Neural progenitor cell (in vitro differentiated cells): ENCODE data around the gene FUCA2. TPM values are rescaled to one million over a fixed set of nuclear protein-coding genes. Genes with fewer than 3 reads are reported as not detected.
"Not testable (repeated sequence)": the region's sequence is repeated elsewhere in the genome, so short reads cannot be mapped to it uniquely, and the experiment has no call there.

ENCODE experiments used
- DNase-seq: peaks from one replicate; pipeline ENCODE4 v3.0.0-alpha.2; 2016; ENCODE audit warnings: low spot score
- H2AFZ ChIP-seq: fragments of 200-600 bp; sonication (generic); replicated peaks from 2 replicates; pipeline ENCODE4 v1.6.1; 2016; ENCODE audit warnings: antibody characterized with exemption
- H3F3A ChIP-seq: fragments of 200-600 bp; sonication (generic); 2 replicates; pipeline ENCODE4 v1.6.1; 2016; ENCODE audit warnings: antibody characterized with exemption, low read depth
- H3K27ac ChIP-seq: fragments of 200-600 bp; sonication (generic); 2 replicates; pipeline ENCODE4 v1.5.1; 2016; ENCODE audit warnings: mild to moderate bottlenecking
- H3K27me3 ChIP-seq: fragments of 200-600 bp; sonication (generic); 2 replicates; pipeline ENCODE4 v1.6.1; 2016; ENCODE audit warnings: mild to moderate bottlenecking, moderate library complexity
- H3K36me3 ChIP-seq: fragments of 200-600 bp; sonication (generic); 2 replicates; pipeline ENCODE4 v1.5.1; 2016
- H3K4me1 ChIP-seq: fragments of 200-600 bp; sonication (generic); 2 replicates; pipeline ENCODE4 v1.6.1; 2016; ENCODE audit warnings: mixed run types
- H3K4me2 ChIP-seq: fragments of 200-600 bp; sonication (generic); 2 replicates; pipeline ENCODE4 v1.6.1; 2016
- H3K4me3 ChIP-seq: fragments of 200-600 bp; sonication (generic); 2 replicates; pipeline ENCODE4 v1.5.1; 2016
- H3K79me2 ChIP-seq: fragments of 200-600 bp; sonication (generic); 2 replicates; pipeline ENCODE4 v1.6.1; 2016; ENCODE audit warnings: low read depth
- H3K9ac ChIP-seq: fragments of 200-600 bp; sonication (generic); 2 replicates; pipeline ENCODE4 v1.6.1; 2016
- H3K9me3 ChIP-seq: fragments of 200-600 bp; sonication (generic); 2 replicates; pipeline ENCODE4 v1.5.1; 2016; ENCODE audit warnings: low read depth
- H4K20me1 ChIP-seq: fragments of 200-600 bp; sonication (generic); 2 replicates; pipeline ENCODE4 v1.6.1; 2016; ENCODE audit warnings: low read depth
- H3K27ac Mint-ChIP-seq: 3 replicates; pipeline ENCODE4 v1.8.0; 2021; ENCODE audit warnings: mixed read lengths
- H3K27me3 Mint-ChIP-seq: 2 replicates; pipeline ENCODE4 v1.8.0; 2022; ENCODE audit warnings: low read depth, mild to moderate bottlenecking, inconsistent platforms, moderate library complexity, mixed read lengths; ENCODE audit not compliant: insufficient read depth
- H3K36me3 Mint-ChIP-seq: 3 replicates; pipeline ENCODE4 v1.8.0; 2021; ENCODE audit warnings: mixed read lengths
- H3K4me1 Mint-ChIP-seq: 3 replicates; pipeline ENCODE4 v1.8.0; 2021; ENCODE audit warnings: mixed read lengths
- H3K4me3 Mint-ChIP-seq: 3 replicates; pipeline ENCODE4 v1.8.0; 2021; ENCODE audit warnings: mild to moderate bottlenecking, moderate library complexity, mixed read lengths
- H3K9me3 Mint-ChIP-seq: 3 replicates; pipeline ENCODE4 v1.8.0; 2020; ENCODE audit warnings: mixed read lengths
- EZH2 ChIP-seq: fragments of 200-600 bp; sonication (generic); IDR thresholded peaks from 2 replicates; pipeline ENCODE4 v1.6.1; 2017; ENCODE audit warnings: antibody characterized with exemption, mild to moderate bottlenecking, moderate library complexity
- EZH2phosphoT487 ChIP-seq: fragments of 200-600 bp; sonication (generic); IDR thresholded peaks from 2 replicates; pipeline ENCODE4 v1.6.1; 2017; ENCODE audit warnings: antibody characterized with exemption
- total RNA-seq: library from RNA; depleted of rRNA; stranded (reverse); fragments of >200 nt; gene quantifications from 2 replicates; pipeline ENCODE4 v1.2.3, GENCODE V29; 2015; ENCODE audit warnings: low replicate concordance
- TF ChIP-seq, protein P1 (sequence below): fragments of 200-600 bp; sonication (generic); IDR thresholded peaks from 2 replicates; pipeline ENCODE4 v1.5.1; 2017; ENCODE audit warnings: antibody characterized with exemption, mild to moderate bottlenecking

The FUCA2 gene
- total RNA-seq, 1 donor from 2014 or later, result 37.4 TPM

DNA sequence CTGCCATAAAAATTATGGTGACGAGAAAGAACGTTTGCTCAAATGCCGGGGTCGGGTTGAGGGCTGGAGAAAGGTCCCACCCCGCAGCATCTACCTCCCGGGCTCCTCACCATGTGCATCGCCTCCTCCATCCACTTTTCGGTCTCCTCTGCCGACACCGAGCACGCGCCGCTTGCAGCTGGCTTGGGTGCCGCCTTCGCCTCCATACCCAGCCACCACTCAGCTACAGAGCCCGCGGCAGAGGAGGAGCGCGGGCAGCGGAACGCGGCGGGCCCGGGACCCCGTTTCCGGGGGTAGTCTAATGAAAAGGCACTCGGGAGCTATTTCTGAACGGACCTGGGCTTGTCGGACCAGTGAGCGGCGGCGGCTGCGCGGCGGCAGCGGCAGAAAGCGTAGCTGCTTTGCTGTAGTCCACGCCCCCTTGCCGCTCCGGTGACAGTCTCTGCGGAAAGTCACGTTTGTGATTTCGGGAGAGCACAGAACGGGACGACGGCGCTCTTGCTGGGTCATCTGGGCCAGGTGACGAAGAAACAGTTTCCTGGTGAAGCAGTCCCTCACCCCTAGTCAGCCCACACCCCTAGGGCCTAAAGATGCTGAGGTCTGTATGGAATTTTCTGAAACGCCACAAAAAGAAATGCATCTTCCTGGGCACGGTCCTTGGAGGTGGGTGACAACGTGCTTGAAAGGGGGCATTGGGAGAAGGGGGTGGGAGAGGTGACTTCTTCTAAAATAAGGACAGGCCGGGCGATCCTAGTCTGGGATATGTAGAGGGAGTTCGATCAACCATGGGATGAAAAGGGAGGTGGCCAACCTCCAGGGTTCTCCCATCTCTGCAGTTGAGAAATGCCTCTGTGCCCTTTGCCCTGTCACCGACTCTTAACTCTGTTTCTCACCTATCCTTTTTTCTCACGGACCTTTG lies 60.8 kb downstream of the FUCA2 start, which contains the start of the genes ADAT2 and PEX3:
Gene ADAT2, minus strand, starts transcription at position 243 of the 919 bp plus-strand sequence. Its CDS starts 37 bp downstream, at position 206.
Gene PEX3, plus strand, starts transcription at position 353 of the 919 bp plus-strand sequence. Its CDS starts 238 bp downstream, at position 591.
- H3K4me3 ChIP-seq, result peak within 1 kb of the TSS; percentile 82
- no peaks in the 10 kb centered on the region for H3K36me3 Mint-ChIP-seq
- H3K4me3 Mint-ChIP-seq, result peak within 1 kb of the TSS; percentile 99
- peak within 1 kb of the TSS; percentile 72 for H3K9ac ChIP-seq
- H3K4me1 ChIP-seq, result peaks cover 6% of the 10 kb centered on the region
- DNase-seq, result peak; percentile 97
- H3K9me3 Mint-ChIP-seq, result no peaks in the 10 kb centered on the region
- H3K27me3 Mint-ChIP-seq, result peaks cover 1% of the 10 kb centered on the region
- H3K27ac Mint-ChIP-seq, result peak within 1 kb of the TSS; percentile 97
- H3K79me2 ChIP-seq, result peaks cover 45% of the 10 kb centered on the region
- TF ChIP-seq EZH2phosphoT487, result no peak
- TF ChIP-seq EZH2, result peak; percentile 54
- H3F3A ChIP-seq, result no peaks in the 10 kb centered on the region
- no peaks in the 10 kb centered on the region for H3K36me3 ChIP-seq
- no peak within 1 kb of the TSS for H3K27ac ChIP-seq
- no peaks in the 10 kb centered on the region for H3K9me3 ChIP-seq
- H2AFZ ChIP-seq, result peak within 1 kb of the TSS; percentile 96
- no peaks in the 10 kb centered on the region for H4K20me1 ChIP-seq
- H3K4me2 ChIP-seq, result peak within 1 kb of the TSS; percentile 86
- H3K27me3 ChIP-seq, result no peaks in the 10 kb centered on the region
- H3K4me1 Mint-ChIP-seq, result peaks cover 15% of the 10 kb centered on the region

DNA sequence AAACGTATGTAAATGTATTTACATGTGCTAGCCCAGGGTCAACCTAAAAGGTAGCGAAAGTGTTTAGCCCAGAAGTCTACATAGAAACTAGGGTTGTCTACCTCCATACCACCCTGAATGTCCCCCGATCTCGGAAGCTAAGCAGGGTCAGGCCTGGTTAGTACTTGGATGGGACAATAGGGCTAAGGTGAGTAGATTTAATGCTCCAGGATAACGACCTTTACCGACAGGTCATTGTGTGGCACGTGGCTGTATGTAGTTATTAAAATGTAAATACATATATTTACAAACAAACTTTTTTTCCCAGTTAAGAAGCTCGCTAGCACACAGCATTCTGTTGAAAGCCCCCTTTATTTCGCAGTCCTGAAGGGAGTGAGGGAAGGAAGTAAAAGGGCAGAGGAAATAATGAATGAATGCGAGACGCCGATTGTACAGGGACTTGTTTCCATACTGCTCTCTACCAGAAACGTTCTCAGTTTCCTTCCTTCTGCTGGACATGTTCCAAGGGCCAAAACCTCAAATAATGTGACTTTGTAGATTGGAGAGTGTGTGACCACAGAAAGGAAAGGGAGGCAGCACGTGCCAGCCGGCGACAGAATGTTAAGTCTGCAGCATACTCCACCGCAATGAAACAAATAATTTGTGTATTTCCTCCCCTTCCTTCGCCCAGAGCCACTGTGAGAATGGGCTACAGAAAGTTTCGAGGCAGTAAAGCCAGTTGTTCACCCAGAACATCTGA lies 61.6 kb downstream of the FUCA2 start:
- DNase-seq, result peak; percentile 30
- no peak overlapping the region for H3K27ac ChIP-seq
- peak overlapping the region; percentile 72 for H3K9ac ChIP-seq
- peak overlapping the region; percentile 97 for H3K27ac Mint-ChIP-seq
- no peaks in the 10 kb centered on the region for H3F3A ChIP-seq
- peak overlapping the region; percentile 86 for H3K4me2 ChIP-seq
- H3K4me1 ChIP-seq, result peaks cover 6% of the 10 kb centered on the region
- no peaks in the 10 kb centered on the region for H3K36me3 Mint-ChIP-seq
- no peaks in the 10 kb centered on the region for H3K9me3 ChIP-seq
- no peaks in the 10 kb centered on the region for H4K20me1 ChIP-seq
- H3K36me3 ChIP-seq, result no peaks in the 10 kb centered on the region
- H3K4me3 ChIP-seq, result peak overlapping the region; percentile 82
- TF ChIP-seq EZH2 (no peak), EZH2phosphoT487 (no peak)
- TF ChIP-seq, protein P1, sequence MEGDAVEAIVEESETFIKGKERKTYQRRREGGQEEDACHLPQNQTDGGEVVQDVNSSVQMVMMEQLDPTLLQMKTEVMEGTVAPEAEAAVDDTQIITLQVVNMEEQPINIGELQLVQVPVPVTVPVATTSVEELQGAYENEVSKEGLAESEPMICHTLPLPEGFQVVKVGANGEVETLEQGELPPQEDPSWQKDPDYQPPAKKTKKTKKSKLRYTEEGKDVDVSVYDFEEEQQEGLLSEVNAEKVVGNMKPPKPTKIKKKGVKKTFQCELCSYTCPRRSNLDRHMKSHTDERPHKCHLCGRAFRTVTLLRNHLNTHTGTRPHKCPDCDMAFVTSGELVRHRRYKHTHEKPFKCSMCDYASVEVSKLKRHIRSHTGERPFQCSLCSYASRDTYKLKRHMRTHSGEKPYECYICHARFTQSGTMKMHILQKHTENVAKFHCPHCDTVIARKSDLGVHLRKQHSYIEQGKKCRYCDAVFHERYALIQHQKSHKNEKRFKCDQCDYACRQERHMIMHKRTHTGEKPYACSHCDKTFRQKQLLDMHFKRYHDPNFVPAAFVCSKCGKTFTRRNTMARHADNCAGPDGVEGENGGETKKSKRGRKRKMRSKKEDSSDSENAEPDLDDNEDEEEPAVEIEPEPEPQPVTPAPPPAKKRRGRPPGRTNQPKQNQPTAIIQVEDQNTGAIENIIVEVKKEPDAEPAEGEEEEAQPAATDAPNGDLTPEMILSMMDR, result no peak
- H3K4me3 Mint-ChIP-seq, result peak overlapping the region; percentile 99
- peaks cover 15% of the 10 kb centered on the region for H3K4me1 Mint-ChIP-seq
- H3K9me3 Mint-ChIP-seq, result no peaks in the 10 kb centered on the region
- no peaks in the 10 kb centered on the region for H3K27me3 Mint-ChIP-seq
- no peaks in the 10 kb centered on the region for H3K27me3 ChIP-seq
- peaks cover 47% of the 10 kb centered on the region for H3K79me2 ChIP-seq
- H2AFZ ChIP-seq, result peak overlapping the region; percentile 96

DNA sequence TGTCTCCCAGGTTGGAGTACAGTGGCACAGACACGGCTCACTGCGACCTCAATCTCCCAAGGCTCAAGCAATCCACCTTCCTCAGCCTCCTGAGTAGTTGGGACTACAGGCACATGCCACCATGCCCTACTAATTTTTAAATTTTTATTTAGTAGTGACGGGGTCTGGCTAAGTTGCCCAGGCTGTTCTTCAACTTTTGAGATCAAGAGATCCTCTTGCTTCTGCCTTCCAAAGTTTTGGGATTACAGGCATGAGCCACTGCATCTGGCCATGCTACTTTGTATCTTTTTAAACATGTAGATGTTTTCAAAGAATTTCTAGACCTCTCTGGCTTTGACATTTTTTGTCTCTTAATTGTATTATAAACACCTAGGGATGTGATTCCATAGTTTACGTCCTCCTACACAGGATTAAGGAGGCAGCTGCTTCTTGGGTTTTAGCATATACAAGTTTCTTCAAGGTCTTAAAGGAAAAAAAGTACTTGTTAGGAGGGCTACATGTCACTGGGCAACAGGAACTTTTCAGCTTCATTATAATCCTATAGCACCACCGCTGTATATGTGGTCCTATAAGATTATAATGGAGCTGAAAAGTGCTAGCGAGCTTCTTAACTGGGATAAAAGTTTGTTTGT lies 62.3 kb downstream of the FUCA2 start:
- Mint-ChIP-seq H3K4me3 (peak overlapping the region; percentile 99), H3K9me3 (no peaks in the 10 kb centered on the region), H3K4me1 (peaks cover 15% of the 10 kb centered on the region), H3K27ac (no peak overlapping the region), H3K36me3 (no peaks in the 10 kb centered on the region), H3K27me3 (no peaks in the 10 kb centered on the region)
- Histone ChIP-seq H3K27me3 (no peaks in the 10 kb centered on the region), H3K4me1 (peaks cover 6% of the 10 kb centered on the region), H4K20me1 (no peaks in the 10 kb centered on the region), H3F3A (no peaks in the 10 kb centered on the region), H3K9ac (no peak overlapping the region), H3K9me3 (no peaks in the 10 kb centered on the region), H3K27ac (no peak overlapping the region), H3K4me2 (peak overlapping the region; percentile 86), H2AFZ (peak overlapping the region; percentile 96), H3K4me3 (peak overlapping the region; percentile 82), H3K36me3 (no peaks in the 10 kb centered on the region), H3K79me2 (peaks cover 52% of the 10 kb centered on the region)
- no peak for TF ChIP-seq EZH2phosphoT487
- TF ChIP-seq, protein P1, result no peak
- no peak for TF ChIP-seq EZH2
- DNase-seq, result no peak

- not testable (repeated sequence) for H3K36me3 ChIP-seq, H3K9me3 ChIP-seq, H3K4me1 ChIP-seq, H3K27me3 ChIP-seq, H3K4me2 ChIP-seq, H3K27me3 Mint-ChIP-seq, H3K4me3 Mint-ChIP-seq, H3F3A ChIP-seq, H3K4me3 ChIP-seq, H3K36me3 Mint-ChIP-seq, H3K27ac Mint-ChIP-seq, H3K9ac ChIP-seq, H3K9me3 Mint-ChIP-seq, DNase-seq, H2AFZ ChIP-seq, H3K27ac ChIP-seq, H4K20me1 ChIP-seq
- peaks cover 57% of the 10 kb centered on the region for H3K79me2 ChIP-seq
- peaks cover 15% of the 10 kb centered on the region for H3K4me1 Mint-ChIP-seq
Observed at GRCh38 chr6:143447865-143448264, 63.7 kb downstream of the FUCA2 start.
